Gastrocnemius medialis (tissue), 4 donors: ENCODE data around the gene PLCB1.
A peak's percentile ranks its signal among the peaks of the same experiment; 100 is the strongest.

Experiments
- POLR2A ChIP-seq, 2 donors: fragments of 450-650 bp; IDR thresholded peaks; one replicate each; pipeline ENCODE4 v1.6.1; 2017; ENCODE audit warnings: antibody characterized with exemption in 2 of 2, mild to moderate bottlenecking in 2 of 2, moderate library complexity in 2 of 2
- TF ChIP-seq, protein P1 (sequence below), 5 experiments: fragments of 450-650 bp in 3 of 5; fragments of 200-600 bp in 2 of 5; sonication (generic) in 2 of 5; IDR thresholded peaks in 4 of 5; conservative IDR thresholded peaks in 1 of 5; 1 replicate in 4 of 5; 2 replicates in 1 of 5; pipeline ENCODE4 v1.5.1; 2016 to 2019; ENCODE audit warnings: antibody characterized with exemption in 5 of 5, mild to moderate bottlenecking in 3 of 5, moderate library complexity in 3 of 5

DNA sequence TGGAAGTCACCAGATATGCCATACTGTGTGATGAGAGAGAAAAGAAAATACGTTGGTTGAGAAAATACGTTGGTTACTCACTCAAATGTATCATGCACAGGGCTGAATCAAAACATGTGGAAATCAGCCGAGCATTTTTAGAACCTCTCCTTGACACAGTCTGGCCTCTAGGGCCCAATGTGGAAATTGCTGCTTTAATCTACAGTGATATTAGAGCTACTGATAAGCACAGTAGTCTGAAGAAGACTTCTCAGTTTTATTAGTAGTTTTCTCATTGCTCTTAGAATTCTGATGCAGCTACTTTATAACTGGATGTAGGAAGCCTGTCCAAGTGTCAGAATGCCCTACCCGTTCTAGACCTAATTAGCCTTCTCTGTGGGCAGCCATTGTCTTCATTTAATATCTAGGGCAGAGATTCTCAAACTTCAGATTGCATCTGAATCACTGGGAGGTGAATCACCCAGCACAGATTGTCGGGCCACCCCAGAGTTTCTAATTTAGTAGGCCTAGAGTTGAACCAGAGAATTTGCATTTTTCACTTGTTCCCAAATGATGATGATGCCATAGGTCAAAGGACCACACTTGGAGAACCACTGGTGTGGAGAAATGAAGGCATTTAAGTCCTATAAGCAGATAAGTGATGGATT lies 229.1 kb downstream of the PLCB1 start:
- no peak for TF ChIP-seq POLR2A (IDR thresholded peaks at IDR 0.05)
- TF ChIP-seq, protein P1, sequence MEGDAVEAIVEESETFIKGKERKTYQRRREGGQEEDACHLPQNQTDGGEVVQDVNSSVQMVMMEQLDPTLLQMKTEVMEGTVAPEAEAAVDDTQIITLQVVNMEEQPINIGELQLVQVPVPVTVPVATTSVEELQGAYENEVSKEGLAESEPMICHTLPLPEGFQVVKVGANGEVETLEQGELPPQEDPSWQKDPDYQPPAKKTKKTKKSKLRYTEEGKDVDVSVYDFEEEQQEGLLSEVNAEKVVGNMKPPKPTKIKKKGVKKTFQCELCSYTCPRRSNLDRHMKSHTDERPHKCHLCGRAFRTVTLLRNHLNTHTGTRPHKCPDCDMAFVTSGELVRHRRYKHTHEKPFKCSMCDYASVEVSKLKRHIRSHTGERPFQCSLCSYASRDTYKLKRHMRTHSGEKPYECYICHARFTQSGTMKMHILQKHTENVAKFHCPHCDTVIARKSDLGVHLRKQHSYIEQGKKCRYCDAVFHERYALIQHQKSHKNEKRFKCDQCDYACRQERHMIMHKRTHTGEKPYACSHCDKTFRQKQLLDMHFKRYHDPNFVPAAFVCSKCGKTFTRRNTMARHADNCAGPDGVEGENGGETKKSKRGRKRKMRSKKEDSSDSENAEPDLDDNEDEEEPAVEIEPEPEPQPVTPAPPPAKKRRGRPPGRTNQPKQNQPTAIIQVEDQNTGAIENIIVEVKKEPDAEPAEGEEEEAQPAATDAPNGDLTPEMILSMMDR (IDR thresholded peaks at IDR 0.05 in 4 of 5, conservative IDR thresholded peaks at IDR 0.05 in 1 of 5): peak in 1 of 5 experiments; percentile 24
